Activated CD4-positive, alpha-beta T cell treated with anti-CD3 and anti-CD28 coated beads, Interleukin-10, Interleukin-2, amounts not matched to agents 100 ng/mL and 50 ng/mL, durations not matched to agents 16 hours and 8 hours (primary cell): ENCODE results near the gene AGBL4.
"Not testable (repeated sequence)": the region's sequence is repeated elsewhere in the genome, so short reads cannot be mapped to it uniquely, and the experiment has no call there.

ENCODE experiments used
- DNase-seq: peaks from one replicate; pipeline ENCODE4 v3.0.0-alpha.2; 2020

AGBL4 gene

DNA sequence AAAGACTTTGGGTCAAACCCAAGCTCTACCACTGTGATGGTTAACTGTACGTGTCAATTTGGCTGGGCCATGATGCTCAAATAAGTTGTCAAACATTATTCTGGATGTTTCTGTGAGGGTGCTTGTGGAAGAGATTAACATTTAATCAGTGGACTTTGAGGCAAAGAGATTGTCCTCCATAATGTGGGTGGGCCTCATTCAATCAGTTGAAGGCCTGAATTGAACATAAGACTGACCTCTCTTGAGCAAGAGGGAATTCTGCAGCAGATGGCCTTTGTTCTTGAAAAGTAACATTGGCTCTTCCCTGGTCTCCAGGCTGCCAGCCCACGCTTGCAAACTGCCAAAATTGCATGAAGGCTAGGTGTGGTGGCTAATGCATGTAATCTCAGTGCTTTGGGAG lies 1457.3 kb downstream of the AGBL4 start:
- no peak for DNase-seq

DNA sequence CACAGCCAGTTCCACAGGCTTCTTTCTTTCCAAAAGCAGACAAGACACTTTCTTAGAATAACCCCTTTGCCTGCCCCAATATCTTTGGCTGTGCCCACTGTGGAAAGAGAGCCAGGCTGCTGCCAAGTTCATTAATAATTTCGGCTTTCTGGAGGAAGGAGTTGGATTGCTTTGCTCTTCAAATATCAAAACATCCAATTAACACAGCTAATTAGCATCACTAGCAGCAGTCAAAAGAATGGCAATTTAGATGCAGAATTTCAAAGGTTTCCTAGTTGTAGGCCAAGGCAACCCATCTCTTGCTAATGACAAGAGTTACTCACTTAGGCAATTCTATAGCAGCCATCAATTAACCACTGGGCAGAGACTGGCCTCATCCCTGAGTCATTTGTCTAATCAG lies 1460.7 kb downstream of the AGBL4 start:
- DNase-seq: no peak

DNA sequence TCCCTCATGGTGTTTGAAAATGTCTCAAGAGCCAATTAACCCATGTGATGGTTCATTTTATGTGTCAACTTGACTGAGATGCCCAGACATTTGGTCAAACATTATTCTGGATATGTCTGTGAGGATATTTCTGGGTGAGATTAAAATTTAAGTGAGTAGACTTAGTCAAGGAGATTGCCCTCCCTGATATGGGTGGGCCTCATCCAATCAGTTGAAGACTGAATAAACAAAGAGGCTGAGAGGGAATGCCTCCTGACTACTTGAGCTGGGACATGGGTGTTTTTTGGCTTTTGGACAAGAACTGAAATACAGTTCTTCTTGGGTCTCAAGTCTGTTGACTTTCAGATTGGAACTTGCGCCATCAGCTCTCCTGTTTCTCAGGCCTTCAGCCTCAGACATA lies 1462.3 kb downstream of the AGBL4 start:
- no peak for DNase-seq

DNA sequence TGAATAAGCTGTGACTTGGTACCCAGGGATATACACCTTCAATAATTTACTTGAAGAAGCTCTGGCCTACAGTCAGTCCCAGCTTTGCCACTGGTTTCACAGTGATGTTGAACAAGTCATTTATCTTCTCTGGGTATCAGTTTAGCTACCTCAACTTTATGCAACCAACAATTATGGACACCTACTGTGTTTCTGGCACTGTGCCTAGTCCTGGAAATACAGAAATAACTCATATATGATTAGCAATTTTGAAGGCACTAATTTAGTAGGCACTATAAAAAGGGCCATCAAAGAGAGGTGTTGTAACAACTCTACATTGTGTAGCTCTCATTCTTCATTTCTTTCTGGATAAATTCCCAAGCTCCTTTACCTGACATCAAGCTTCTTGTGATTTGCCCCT lies 1463.2 kb downstream of the AGBL4 start:
- DNase-seq: no peak

DNA sequence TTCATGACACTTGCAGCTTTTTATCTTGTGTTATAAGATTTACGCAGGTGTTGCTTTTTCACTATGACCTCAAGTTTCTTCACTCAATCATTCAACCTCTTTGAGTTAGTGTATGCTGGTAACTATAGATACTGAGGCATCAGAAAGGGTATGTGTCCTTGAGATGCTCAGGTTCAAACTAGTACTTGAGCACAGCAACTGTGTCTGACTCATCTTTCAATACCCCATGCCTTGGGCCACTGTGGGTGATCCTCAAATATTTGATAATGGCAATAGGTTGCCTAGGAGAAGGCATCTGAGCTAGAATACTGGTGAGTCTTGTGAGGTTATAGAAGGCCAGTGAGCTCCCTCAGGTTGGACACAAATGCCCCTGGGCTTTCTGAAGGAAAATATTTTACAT lies 1463.6 kb downstream of the AGBL4 start:
- DNase-seq: no peak

DNA sequence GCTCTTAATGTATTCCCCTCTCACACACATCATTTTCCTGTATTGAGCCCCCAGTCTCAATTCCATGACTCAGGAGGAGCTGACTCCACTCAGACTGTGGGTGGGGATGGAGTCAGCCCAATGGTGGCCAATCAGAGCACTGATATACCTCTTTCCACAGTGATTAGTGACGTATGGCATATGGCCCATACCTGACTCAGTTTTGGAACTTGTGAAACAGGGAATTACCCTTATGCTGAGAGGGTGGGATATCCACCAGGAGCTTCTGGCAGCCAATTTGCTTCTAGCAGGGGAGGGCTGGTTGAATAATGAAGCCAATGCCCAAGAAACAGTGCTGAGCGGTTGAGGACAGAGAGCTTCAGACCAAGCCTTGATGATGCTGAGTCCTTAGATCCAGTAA lies 1465.4 kb downstream of the AGBL4 start:
- DNase-seq: no peak

DNA sequence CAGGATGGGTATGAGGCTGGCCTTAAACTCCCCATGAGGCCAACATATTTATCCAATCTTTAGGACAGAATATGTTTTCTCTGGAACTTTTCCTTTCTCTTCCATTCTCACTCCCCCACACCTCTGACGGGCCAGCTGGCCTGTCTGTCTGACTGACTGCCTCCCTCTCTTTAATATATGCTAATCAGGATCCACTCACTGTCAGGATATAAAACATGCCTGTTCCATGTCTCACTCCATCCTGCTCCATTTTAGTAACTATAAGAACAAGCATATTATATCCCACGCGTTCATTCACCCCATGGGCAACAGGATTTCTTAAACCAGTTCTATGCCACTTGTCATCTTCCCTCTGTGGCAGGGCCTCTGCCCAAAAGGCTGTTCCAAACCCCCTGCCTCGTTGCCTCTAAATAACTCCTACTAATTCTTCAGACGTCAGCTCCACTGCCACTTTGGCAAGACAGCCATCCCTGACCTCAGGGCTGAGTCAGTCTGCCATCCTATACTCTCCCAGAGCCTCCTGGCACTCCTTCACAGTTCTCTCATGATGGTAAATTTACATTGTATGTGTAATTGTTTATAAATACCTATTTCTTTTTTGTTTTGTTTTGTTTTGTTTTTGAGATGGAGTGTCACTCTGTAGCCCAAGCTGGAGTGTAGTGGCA lies 1467.4 kb downstream of the AGBL4 start:
- no peak for DNase-seq

DNA sequence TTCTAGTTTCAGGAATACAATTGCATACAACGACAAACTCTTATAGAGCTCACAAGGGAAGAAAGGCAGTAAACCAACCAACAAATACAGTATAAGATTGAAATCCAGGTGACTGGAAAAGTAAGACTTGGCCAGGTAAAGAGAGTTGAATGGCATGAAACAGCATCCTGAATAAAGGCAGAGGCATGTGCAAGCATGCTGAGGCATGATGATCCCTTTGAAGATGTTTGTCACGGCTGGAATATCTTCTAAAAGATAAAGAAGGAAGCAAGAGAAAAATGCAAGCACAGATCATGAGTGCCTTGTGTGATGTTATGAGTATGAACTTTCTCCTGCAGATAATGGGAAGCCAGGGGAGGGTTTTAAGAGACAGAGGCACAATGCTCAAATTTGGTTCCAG lies 1468.5 kb downstream of the AGBL4 start:
- no peak for DNase-seq

DNA sequence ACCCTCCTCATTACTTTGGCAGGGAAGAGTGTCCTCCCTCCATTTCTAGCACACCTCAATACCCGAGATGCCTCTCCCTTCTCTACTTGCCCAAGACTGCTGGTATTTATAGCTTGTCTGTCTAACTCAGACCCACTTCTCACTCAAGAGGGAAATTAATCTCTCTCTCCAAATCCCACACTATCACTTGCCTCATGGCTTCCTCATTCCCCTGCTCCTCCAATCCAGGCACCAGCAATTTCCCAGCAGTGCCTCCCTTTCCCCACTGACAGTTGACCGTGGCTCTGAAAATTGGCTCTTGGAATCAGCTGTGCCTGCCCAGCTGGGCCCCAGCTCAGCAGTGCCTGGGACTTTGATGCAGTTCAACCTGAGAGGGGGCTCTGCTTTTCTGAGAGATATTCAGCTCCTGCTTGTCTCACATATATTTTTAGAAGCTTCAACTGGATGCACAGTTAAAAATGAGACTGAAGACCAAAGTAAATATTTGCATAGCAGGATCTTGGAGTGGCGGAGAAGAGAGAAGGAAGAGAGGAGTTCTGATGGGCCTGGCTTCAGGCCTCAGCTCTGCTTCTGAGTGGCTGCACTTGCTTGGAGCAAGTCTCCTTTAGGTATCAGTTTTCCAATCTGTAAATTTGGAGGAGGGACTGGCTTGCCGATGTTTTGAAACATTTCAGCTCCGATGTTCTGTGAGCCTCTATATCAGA lies 1470.7 kb downstream of the AGBL4 start:
- no peak for DNase-seq

DNA sequence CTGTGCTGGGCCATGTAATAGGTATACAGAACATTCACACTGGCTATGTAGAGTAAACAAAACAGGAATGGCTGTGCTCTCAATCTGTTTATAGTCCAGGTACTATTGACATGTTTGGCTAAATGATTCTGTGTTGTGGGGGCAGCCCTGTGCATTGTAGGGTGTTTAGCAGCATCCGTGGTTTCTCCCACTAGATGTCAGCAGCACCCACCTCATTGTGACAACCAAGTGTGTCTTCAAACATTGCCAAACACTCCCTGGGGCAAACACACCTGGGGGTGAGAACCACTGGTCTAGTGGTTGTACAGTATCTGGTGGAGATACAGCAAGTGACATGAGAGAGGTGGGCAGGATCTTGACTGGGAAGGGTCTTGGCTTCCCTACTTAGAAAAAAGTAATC lies 1471.3 kb downstream of the AGBL4 start:
- DNase-seq: peak; percentile 16

DNA sequence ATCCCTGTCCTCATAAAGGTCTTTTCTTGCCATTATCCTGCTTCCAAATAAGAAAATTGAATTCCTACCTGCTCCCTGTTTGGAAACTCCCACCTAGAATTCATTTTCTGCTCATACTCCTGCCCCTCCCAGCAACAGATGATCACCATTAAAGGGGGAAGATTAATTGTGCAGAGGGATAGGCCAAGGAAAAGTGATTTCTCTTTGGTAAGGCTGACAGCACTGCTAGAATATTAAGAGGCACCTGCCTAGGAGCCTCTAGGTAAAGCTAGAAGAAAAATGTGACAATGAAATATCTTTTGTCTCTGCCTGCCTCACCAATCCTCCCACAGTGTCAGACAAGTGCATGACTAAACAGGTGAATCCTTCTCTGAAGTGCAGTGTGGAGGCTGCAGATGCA lies 1474.8 kb downstream of the AGBL4 start:
- DNase-seq: no peak

DNA sequence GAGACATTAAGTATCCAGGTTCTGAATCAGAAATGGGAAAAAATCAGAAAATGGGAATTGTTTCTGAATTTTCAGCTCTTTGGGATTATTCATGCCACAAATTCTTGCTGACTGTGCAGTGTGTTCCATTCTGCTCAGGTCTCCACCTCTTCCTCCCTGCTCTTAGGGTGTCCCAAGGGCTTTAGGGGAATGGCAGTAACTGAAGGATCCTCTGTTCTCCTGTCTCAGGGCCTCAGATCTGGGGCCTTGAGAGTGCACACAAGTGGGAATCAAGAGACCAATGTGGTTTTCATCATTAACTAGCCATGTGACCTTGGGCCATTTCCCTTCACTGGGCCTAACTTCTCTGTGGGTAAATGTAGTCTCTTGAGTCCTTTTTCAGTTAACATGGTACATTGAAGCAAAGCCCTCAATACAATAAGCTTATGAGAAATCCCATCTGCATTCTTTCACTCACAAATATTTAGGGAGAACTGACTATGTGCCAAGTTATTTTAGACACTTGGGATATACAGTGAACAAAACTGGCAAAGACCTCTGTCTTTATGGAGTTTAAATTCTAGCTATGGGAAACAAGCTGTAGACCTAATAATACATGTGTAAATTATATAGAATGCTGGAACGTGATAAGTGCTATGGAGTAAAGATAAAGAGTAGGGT lies 1476.1 kb downstream of the AGBL4 start:
- DNase-seq: no peak

DNA sequence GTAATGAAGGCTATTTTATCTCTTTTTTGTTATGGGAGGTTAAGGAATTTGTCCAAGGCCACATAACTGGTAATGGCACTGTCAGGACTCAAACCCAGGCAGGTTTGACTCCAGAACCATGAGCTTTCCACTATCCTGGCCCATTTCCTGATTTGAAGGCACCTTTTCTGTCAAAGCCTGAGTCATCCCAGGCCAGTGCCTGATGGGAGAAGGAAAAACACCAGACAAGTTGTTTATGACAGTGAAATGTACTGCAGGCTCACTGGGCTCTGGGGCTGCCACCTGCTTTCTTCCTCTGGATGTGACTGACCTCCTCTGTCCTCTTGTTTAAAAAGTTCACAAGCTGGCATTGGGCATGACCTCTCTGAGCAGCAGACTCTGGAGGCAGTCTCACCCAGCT lies 1479.9 kb downstream of the AGBL4 start:
- no peak for DNase-seq

DNA sequence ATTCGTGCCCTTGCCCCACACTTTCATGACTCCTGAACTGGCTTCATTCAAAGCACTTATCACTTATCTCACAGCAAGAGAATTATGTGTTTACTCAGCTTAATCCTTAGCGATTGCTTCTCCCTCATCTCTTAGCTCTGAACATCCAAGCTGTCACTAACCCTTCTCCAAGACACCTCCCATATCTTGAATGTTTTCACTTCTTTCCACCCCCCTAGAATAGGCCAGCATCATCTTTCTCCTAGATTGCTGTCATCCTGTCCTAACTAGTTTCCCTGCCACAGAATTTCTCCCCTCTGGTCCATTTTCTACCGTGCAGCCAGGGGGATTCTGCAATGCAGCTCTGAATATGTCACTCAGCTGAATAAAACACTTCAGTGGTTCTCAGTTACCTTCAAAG lies 1483.2 kb downstream of the AGBL4 start:
- DNase-seq: no peak

DNA sequence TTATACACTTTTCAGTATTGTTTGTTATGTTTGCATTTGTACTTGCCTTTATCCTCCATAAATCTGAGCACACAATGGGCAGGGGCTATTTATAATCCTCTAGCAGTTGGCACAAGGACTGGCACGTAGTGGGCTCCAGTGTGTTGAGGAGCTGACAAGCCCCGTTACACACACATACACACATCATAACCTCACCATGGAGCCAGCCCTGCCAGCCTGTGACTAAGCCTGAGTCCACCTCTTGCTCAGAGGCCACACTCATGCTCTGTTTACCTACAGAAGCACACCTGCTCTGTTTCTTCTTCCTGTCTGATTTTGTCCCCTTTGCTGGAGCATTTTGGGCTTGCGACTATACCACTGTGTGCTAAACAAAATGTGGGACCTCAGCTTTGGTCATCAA lies 1487.3 kb downstream of the AGBL4 start:
- DNase-seq: no peak

DNA sequence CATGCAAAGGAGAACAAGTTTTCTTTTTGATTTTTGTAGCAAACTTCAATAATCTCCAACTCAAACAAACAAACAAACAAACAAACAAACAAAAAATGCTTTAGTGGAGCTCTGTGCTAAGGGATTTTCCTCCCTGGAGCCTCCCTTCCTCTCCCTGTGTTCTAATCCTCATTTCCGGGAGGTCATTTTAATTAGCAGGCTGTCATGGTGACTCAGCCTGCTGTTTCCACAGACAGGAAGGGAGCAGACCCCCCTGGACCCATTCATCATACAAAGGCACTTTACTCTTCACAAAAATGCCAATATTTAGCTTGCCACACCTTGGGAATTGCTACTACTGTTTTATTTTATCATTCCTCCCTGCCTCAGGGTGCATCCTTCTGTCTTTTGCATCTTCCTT lies 1490.8 kb downstream of the AGBL4 start:
- no peak for DNase-seq

DNA sequence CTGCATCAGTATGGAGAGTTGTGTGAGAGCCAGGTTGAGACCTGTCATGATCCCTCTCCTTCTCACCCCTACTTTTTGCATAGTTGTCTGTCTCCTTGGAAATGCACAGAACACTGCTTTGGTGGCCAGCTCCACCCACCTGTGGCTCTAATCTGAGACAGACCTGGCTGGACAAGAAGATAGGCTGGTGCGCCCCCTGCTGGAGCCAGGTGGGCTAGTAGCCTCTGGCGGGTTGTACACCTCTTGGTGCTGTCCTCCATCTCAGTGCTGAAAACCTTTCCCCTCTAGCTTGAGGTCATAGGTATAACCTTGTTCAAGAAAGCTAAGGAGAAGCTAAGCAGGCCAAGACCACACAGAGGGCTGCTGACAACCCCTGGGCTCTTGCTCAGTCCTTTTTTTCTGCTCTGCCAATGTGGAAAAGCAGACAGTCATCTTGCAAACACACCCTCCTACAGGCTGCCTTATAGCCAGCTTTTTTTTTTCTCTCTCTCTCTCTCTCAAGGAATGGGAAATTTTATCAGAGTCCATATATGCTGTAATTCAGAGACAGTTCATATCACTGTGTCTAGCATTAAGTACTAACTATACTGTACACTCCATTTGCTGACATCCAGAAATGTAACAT lies 1492.9 kb downstream of the AGBL4 start:
- peak; percentile 71 for DNase-seq

DNA sequence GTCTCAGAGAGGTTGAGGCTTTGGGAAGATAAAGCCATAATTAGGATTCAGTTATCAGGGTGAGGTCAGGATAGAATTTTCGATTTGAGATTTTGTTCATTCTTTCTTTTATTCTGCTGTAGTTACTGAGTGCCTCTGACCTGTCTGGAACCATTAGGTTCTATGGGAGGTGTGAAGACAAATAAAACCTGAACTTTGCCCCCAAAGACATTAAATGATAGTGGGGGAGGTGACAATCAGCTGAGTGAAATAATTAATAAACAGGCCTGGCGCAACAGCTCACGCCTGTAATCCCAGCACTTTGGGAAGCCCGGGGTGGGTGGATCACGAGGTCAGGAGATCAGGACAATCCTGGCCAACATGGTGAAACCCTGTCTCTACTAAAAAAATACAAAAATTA lies 1496.7 kb downstream of the AGBL4 start:
- no peak for DNase-seq

DNA sequence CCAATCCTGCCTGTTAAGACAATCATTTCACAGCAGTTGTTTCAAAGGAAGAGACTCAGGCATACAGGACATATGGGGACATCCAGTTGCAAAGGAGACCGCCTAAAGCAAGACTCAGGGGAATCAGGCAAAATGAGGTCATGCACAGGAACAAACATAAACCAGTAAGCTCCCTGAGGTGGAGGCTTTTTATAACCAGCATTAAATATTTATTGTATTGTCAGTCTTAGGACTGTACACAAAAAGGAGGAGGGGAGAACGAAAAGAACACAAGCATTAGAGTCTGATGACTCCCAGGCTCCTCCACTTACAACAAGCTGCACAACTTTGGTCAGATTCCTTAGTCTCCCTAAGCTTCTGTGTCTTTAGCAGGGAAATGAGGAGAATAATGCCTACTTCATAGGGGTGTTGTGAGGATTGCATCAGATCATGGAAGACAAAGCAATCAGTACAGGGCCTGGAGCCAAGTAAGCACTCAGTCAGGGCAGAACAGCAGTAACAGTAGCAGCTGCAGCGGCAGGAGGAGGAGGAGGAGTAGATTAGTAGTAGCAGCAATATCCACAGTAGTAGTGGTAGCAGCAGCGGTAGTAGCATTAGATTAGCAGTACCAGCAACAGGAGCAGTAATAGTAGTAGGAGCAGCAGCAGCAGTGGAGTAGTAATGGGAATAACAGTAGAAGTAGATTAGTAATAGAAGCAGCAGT lies 1497.6 kb downstream of the AGBL4 start:
- no peak for DNase-seq

DNA sequence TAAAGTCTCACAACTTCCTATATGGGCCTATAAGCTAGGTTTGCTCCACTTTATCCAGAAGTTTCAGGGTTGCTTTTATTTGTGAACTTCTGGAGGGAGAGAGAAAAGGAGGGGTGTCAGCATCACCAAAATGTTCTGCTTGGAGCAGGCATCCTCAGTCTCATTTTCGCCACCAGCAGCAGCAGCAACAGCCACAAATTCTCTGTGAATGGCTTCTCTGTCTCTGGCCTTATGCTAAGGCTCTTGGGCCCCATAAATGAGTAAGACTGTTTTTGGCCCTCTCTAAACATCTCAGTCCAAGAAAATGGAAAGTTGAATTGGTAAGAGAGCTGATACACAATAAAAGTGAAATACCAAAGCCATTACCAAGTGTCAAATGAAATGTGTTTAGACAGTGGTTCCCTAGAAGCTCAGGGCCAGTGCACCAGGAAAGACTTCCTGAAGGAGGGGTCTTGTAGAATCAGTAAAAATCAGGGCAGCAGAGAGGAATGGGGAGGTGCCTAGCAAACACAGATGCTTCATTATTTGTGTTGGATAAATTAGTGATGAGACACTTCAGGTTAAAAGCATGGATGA lies 1498.8 kb downstream of the AGBL4 start:
- no peak for DNase-seq

DNA sequence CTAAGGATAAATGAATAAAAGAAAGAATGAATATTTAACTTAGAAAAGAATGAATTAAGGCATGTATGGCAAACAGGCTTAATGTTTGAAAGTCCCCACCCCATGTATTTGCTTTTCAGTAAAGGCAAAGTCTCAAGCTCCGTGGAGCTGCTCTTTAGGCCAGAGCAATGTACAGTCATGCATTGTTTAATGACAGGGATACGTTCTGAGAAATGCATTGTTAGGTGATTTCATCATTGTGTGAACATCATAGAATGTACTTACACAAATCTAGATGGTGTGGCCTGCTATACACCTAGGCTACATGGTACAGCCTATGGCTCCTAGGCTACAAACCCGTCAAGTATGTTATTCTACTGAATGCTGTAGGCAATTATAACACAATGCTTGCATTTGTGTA lies 1500.2 kb downstream of the AGBL4 start:
- DNase-seq: no peak

DNA sequence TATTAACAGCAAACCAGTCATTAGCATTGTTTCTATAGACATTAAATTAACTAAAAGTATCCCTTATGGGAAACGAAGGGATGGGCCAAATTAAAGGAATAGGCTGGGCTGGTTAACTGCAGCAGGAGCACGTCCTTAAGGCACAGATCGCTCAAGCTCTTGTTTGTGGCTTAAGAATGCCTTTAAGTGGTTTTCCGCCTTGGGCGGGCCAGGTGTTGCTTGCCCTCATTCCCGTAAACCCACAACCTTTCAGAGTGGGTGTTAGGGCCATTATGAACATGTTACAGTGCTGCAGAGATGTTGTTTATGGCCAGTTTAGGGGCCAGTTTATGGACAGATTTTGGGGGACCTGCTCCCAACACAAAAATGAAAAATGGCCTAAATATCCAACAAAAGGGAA lies 1503.9 kb downstream of the AGBL4 start:
- DNase-seq: not testable (repeated sequence)

DNA sequence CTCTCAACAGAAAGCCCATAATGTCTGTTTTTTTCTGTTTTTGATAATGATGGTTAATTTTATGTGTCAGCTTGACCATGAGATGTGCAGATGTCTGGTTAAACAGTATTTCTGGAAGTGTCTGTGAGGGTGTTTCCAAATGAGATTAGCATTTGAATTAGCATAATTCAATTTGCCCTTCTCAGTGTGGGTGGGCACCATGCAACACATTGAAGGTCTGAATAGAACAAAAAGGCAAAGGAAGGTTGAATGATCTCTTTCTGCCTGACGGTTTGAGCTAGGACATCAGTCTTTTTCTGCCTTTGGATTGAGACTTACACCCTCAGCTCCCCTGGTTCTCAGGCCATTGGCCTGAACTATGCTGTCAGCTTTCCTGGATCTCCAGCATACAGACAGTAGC lies 1516.9 kb downstream of the AGBL4 start:
- no peak for DNase-seq
